Measurements from ENCODE around the gene POLN. TPM values are rescaled to one million over a fixed set of nuclear protein-coding genes. Genes with fewer than 3 reads are reported as not detected.

Gene POLN
- total RNA-seq, 1 experiment from 2014 or later: 3.5 TPM

- H3K36me3 Mint-ChIP-seq: no peaks in the 10 kb centered on the region
- ChIA-PET POLR2A (no interaction called here), CTCF (interaction anchor here (1.5 kb wide), 1 partner anchor 70 kb away, joined by 4 read pairs; no protein-coding TSS in a partner anchor)
- DNase-seq (ENCODE audit: low spot score): no peak
- H3K4me1 Mint-ChIP-seq: no peaks in the 10 kb centered on the region; the same call in 1 of the 2 replicates
- no peak for ATAC-seq
- H3K4me3 Mint-ChIP-seq: no peak overlapping the region
- TF ChIP-seq TCF7 (CRISPR knock-in tag; IDR thresholded peaks at IDR 0.05; ENCODE audit: low read depth) (no peak), MAX (CRISPR knock-in tag; IDR thresholded peaks at IDR 0.05) (no peak), GTF2I (CRISPR knock-in tag; conservative IDR thresholded peaks at IDR 0.05) (no peak), TEAD4 (CRISPR knock-in tag; IDR thresholded peaks at IDR 0.05) (no peak), TP53 (CRISPR knock-in tag; IDR thresholded peaks at IDR 0.05) (no peak), ZNF121 (CRISPR knock-in tag; IDR thresholded peaks at IDR 0.05) (no peak), NR1H2 (CRISPR knock-in tag; IDR thresholded peaks at IDR 0.05) (no peak), USF1 (CRISPR knock-in tag; IDR thresholded peaks at IDR 0.05) (no peak), FOXP4 (CRISPR knock-in tag; IDR thresholded peaks at IDR 0.05) (no peak), ZBTB21 (CRISPR knock-in tag; IDR thresholded peaks at IDR 0.05; ENCODE audit: borderline replicate concordance) (no peak), NR3C1 (CRISPR knock-in tag; conservative IDR thresholded peaks at IDR 0.05; ENCODE audit: low read depth) (no peak), ZNF396 (CRISPR knock-in tag; IDR thresholded peaks at IDR 0.05; ENCODE audit: borderline replicate concordance) (no peak)
- TF ChIP-seq, protein P1, sequence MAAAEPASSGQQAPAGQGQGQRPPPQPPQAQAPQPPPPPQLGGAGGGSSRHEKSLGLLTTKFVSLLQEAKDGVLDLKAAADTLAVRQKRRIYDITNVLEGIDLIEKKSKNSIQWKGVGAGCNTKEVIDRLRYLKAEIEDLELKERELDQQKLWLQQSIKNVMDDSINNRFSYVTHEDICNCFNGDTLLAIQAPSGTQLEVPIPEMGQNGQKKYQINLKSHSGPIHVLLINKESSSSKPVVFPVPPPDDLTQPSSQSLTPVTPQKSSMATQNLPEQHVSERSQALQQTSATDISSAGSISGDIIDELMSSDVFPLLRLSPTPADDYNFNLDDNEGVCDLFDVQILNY (CRISPR knock-in tag; IDR thresholded peaks at IDR 0.05): no peak
- TF ChIP-seq, protein P2, sequence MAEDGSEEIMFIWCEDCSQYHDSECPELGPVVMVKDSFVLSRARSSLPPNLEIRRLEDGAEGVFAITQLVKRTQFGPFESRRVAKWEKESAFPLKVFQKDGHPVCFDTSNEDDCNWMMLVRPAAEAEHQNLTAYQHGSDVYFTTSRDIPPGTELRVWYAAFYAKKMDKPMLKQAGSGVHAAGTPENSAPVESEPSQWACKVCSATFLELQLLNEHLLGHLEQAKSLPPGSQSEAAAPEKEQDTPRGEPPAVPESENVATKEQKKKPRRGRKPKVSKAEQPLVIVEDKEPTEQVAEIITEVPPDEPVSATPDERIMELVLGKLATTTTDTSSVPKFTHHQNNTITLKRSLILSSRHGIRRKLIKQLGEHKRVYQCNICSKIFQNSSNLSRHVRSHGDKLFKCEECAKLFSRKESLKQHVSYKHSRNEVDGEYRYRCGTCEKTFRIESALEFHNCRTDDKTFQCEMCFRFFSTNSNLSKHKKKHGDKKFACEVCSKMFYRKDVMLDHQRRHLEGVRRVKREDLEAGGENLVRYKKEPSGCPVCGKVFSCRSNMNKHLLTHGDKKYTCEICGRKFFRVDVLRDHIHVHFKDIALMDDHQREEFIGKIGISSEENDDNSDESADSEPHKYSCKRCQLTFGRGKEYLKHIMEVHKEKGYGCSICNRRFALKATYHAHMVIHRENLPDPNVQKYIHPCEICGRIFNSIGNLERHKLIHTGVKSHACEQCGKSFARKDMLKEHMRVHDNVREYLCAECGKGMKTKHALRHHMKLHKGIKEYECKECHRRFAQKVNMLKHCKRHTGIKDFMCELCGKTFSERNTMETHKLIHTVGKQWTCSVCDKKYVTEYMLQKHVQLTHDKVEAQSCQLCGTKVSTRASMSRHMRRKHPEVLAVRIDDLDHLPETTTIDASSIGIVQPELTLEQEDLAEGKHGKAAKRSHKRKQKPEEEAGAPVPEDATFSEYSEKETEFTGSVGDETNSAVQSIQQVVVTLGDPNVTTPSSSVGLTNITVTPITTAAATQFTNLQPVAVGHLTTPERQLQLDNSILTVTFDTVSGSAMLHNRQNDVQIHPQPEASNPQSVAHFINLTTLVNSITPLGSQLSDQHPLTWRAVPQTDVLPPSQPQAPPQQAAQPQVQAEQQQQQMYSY (CRISPR knock-in tag; IDR thresholded peaks at IDR 0.05): no peak
- H3K9me3 Mint-ChIP-seq: no peaks in the 10 kb centered on the region
- H3K27ac Mint-ChIP-seq: no peak overlapping the region; the same call in 1 of the 2 replicates
- no peaks in the 10 kb centered on the region; the same call in 1 of the 2 replicates for H3K27me3 Mint-ChIP-seq (ENCODE audit: low read depth)
Measured at GRCh38 chr4:2284934-2285612, 43.2 kb upstream of the POLN start.

DNA sequence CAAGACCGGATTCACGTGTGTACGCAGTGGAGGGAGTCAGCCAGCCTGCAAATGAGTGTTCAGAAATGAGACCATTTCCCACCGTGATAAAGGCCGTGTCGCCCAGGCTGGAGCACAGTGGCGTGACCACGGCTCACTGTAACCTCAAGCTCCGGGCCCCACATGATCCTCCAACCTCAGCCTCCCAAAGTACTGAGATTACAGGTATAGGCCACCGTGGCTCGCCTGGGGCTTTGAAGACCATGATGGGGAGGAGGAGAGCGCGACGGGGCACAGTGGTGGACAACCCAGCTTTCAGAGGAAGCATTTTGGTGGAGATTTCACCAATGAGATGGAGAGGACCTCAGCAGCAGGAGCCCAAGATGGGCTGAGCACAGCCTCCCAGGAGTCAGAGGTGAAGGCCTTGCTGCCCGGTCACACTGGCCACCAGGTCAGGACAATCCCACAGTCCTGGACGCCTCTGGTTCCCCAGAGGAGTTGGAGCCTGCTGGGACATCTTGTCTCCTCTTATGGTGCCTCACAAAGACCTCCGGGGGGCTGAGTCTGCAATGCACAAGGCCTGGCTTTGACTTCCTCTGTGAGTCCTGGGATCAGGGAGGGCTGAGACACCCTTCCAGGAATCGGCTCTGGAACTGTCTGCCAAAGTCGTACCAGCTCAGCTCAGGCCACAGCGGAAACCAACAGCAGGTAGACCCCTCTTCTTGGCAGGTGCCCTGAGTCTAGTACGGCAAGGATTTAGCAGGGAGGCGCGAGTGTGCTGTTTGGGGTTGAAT is 42.4 kb upstream of the POLN start:
- Mint-ChIP-seq H3K4me1 (no peaks in the 10 kb centered on the region; the same call in 1 of the 2 replicates), H3K9me3 (no peaks in the 10 kb centered on the region), H3K27me3 (ENCODE audit: low read depth) (no peaks in the 10 kb centered on the region; the same call in 1 of the 2 replicates), H3K36me3 (no peaks in the 10 kb centered on the region), H3K4me3 (no peak overlapping the region), H3K27ac (no peak overlapping the region)
- ATAC-seq: no peak
- POLR2A ChIA-PET: no interaction called here
- no peak for DNase-seq (ENCODE audit: low spot score)
- no peak for TF ChIP-seq SP1 (CRISPR knock-in tag; conservative IDR thresholded peaks at IDR 0.05)
- TF ChIP-seq MXD4 (CRISPR knock-in tag; IDR thresholded peaks at IDR 0.05; ENCODE audit: borderline replicate concordance): no peak
- CTCF ChIA-PET: interaction anchor here (0.8 kb wide), 1 partner anchor 157 kb away, joined by 3 read pairs; no protein-coding TSS in a partner anchor

Measured in WTC11 (cell line).